Neural cell (in vitro differentiated cells): ENCODE measurements around the gene BROX.
"Not testable (repeated sequence)": the region's sequence is repeated elsewhere in the genome, so short reads cannot be mapped to it uniquely, and the experiment has no call there.

Experiments used
- CTCF ChIP-seq: fragments of 450-650 bp; IDR thresholded peaks from 2 replicates; pipeline ENCODE4 v1.5.1; 2014; ENCODE audit warnings: antibody characterized with exemption, mild to moderate bottlenecking, moderate library complexity; ENCODE audit not compliant: poor library complexity, severe bottlenecking
- EZH2 ChIP-seq: fragments of 200-600, 300-800 bp; shearing (Covaris generic), sonication (generic); IDR thresholded peaks from 2 replicates; pipeline ENCODE4 v1.6.1; 2014; ENCODE audit warnings: antibody characterized with exemption, low read length, borderline replicate concordance, mild to moderate bottlenecking; ENCODE audit not compliant: insufficient read depth, poor library complexity, severe bottlenecking
- SMC3 ChIP-seq: fragments of 450-650 bp; conservative IDR thresholded peaks from 2 replicates; pipeline ENCODE4 v1.6.1; 2014; ENCODE audit warnings: antibody characterized with exemption, mild to moderate bottlenecking, moderate library complexity; ENCODE audit not compliant: poor library complexity
- TAF1 ChIP-seq: IDR thresholded peaks from 2 replicates; pipeline ENCODE4 v1.6.1; 2012; ENCODE audit warnings: low read depth

- not testable (repeated sequence) for TF ChIP-seq TAF1, CTCF, SMC3, EZH2
Measured at GRCh38 chr1:222669107-222669506, 43.3 kb upstream of the BROX start.
